Measurements from ENCODE around the gene RAD51B.

The RAD51B gene

GRCh38 chr14:68495101-68496039 is 675.8 kb downstream of the RAD51B start:
- no peak overlapping the region for H3K27ac ChIP-seq

DNA sequence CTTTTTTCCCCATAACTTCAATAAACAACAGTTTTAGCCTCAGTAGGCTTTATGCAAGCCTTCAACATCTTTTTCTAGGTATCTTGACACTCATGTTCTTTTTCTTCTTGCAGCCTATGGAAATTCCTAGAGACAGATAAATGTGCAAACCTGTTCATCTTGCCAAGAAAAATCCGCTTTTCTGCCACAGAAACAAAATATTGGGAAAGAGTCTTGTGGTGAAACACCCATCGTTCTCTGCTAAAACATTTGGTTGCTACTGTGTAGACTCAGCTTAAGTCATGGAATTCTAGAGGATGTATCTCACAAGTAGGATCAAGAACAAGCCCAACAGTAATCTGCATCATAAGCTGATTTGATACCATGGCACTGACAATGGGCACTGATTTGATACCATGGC is 677.4 kb downstream of the RAD51B start:
- no peak for TF ChIP-seq ZFX (IDR thresholded peaks at IDR 0.05)
- TF ChIP-seq, protein P1, sequence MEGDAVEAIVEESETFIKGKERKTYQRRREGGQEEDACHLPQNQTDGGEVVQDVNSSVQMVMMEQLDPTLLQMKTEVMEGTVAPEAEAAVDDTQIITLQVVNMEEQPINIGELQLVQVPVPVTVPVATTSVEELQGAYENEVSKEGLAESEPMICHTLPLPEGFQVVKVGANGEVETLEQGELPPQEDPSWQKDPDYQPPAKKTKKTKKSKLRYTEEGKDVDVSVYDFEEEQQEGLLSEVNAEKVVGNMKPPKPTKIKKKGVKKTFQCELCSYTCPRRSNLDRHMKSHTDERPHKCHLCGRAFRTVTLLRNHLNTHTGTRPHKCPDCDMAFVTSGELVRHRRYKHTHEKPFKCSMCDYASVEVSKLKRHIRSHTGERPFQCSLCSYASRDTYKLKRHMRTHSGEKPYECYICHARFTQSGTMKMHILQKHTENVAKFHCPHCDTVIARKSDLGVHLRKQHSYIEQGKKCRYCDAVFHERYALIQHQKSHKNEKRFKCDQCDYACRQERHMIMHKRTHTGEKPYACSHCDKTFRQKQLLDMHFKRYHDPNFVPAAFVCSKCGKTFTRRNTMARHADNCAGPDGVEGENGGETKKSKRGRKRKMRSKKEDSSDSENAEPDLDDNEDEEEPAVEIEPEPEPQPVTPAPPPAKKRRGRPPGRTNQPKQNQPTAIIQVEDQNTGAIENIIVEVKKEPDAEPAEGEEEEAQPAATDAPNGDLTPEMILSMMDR (conservative IDR thresholded peaks at IDR 0.05): no peak
- H3K27ac ChIP-seq: no peak overlapping the region

More at GRCh38 chr14:68495101-68496039, 675.8 kb downstream of the RAD51B start:
- TF ChIP-seq, protein P1 (conservative IDR thresholded peaks at IDR 0.05): no peak
- no peak for TF ChIP-seq ZFX (IDR thresholded peaks at IDR 0.05)

- TF ChIP-seq, protein P1 (conservative IDR thresholded peaks at IDR 0.05): no peak
- no peak for TF ChIP-seq ZFX (IDR thresholded peaks at IDR 0.05)
- H3K27ac ChIP-seq: no peak overlapping the region
Measured at GRCh38 chr14:68499451-68499850, 679.9 kb downstream of the RAD51B start.

- TF ChIP-seq ZFX (IDR thresholded peaks at IDR 0.05): no peak
- TF ChIP-seq, protein P1 (conservative IDR thresholded peaks at IDR 0.05): no peak
- H3K27ac ChIP-seq: no peak overlapping the region
Measured at GRCh38 chr14:68501171-68501570, 681.6 kb downstream of the RAD51B start.

GRCh38 chr14:68501614-68502052 is 682.1 kb downstream of the RAD51B start:
- no peak overlapping the region for H3K27ac ChIP-seq
- no peak for TF ChIP-seq ZFX (IDR thresholded peaks at IDR 0.05)
- TF ChIP-seq, protein P1 (conservative IDR thresholded peaks at IDR 0.05): no peak

DNA sequence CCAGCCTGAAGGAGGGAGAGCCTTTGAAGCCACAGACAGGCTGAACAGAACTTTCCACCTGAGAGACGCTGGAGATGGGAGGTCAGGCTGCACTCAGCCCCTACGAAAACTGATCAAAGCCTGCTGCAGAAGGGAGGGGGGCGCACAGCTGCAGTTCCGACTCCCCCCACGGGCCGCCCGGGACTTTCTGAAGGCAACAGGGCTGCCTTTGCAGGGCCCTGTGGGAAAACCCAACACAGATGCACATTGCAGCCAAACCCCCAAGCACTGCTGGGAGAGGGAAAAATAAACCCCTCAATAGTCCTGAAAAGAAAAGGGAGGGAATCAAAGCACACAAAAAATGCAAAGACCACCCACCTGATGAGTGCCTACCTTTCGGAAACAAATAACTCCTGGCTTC is 682.7 kb downstream of the RAD51B start:
- no peak for TF ChIP-seq ZFX (IDR thresholded peaks at IDR 0.05)
- TF ChIP-seq, protein P1 (conservative IDR thresholded peaks at IDR 0.05): no peak
- no peak overlapping the region for H3K27ac ChIP-seq

DNA sequence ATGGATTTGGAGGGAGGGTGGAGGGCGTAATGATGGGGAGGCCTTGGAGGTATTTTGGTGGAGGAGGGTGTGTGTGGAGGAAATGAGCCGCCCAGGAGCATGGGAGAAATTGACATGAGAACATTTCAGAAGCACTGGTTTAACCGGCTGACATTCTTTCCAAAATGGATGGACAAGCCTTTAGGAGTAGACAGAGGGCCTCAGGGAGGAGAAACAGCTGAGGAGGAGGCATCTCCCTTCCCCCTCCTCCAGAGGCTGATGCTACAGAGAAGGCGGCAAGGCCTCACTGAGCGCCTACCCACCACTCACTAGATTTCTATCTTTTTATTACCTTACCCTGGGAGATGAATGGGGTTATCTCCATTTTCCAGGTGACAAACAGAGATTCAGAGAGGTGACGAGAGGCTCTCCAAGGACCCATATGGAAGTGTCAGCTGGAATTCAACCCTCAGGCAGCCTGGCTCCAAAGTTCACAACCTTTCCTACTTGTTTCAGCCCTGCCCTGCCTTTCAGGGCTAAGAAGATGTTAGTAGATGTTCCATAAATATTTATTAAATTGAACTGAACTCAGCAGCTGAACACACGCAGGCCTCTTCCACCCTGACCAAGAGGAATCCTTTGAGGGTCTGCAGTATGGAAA is 683.7 kb downstream of the RAD51B start:
- TF ChIP-seq ZFX (IDR thresholded peaks at IDR 0.05): no peak
- TF ChIP-seq, protein P1 (conservative IDR thresholded peaks at IDR 0.05): no peak
- H3K27ac ChIP-seq: no peak overlapping the region

Measured in C4-2B (cell line).